DMS114 treated with DMSO at 0.1 percent for 48 hours (cell line): ENCODE measurements around the gene PPIL3.

Experiments used
- DNase-seq: peaks from one replicate; lab custom pipeline; 2025; ENCODE audit not compliant: unreplicated experiment; lab: John Stamatoyannopoulos, UW

The PPIL3 gene

DNA sequence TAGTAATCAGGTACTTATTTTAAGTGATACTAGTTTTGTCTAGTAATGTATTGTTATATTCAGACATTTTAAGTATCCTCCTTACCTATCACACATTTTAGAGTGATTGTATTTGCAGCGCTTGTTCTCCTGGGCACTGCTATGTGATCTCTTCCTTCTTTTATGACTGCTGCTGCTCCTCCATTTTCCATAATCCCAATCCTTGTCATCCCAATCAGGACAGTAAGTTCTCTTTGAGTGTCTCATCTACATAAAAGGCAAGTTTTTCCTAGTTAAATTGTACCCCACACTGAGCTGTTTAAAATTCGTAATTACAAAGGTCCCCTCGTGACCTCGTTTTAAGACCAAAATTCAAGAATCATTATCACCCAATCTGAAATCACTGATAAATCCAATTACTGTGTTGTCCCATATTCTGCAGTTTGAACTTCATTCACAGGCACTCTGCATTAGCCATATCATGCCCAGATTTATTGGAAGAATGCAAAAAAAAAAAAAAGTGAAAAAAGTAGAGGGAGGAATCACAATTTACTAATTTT is 27.2 kb downstream of the PPIL3 start:
- no peak for DNase-seq

DNA sequence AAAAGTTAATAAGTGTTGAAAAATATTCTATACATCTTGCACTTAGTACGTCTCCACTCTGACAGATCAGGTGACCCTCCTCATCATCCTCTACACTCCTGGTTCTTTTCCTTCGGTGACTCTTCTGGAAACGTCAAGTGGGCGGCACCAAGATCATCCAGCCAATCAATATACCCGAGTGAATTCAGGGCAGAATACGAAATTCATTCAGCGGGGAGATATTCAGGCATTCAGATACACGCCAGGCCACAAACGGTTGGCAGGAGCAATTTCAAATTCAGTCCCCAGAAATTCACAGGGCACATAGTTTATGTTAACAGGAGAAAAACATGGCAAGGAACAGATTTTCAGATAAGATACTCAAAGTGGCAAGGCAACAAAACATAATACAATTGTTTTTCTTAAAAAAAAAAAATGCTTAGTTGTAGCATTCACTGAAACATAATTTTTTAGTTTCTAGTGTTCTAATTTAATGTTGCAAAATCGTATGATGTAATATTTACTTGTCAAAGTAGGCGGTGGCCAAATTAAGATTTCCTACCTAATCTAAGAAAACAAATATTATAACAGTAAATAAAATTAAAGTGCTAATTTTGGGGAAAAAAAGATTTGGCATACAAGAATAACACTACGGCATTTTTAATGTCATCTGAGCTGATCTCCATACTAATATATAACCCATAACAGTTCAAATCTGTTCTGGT is 28.6 kb downstream of the PPIL3 start:
- DNase-seq: no peak

DNA sequence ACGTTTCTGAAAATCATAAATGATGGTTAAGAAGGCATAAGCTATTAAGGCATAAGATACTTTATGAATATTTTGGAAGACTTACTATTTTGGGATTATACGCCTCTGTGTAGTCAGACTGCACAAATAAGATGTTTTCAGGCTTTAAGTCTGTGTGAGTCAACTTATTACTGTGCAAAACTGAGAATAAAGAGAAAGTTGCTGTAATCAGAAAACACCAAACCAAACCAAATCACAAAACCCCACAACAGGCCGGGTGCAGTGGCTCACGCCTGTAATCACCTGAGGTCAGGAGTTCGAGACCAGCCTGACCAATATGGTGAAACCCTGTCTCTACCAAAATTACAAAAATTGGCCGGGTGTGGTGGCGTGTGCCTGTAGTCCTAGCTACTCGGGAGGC is 32.1 kb downstream of the PPIL3 start:
- DNase-seq: no peak

DNA sequence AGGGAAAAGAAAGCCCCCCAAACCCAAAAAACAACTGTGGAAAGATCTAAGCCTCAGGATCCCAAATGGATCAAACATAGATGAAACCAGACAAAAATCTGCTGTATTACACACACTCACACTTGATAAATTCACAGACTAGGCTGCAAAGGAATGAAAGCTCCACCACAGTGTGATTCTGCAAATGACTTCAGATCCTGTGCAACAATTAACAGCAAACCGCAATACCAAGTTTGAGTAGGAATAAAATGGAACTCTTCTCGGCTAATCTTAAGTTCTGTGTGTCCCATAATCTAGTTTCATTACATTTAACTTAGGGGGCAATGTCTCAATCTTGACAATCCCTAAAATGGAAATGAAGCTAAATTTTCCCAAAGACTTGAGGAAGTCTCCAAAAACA is 36.3 kb downstream of the PPIL3 start:
- no peak for DNase-seq

DNA sequence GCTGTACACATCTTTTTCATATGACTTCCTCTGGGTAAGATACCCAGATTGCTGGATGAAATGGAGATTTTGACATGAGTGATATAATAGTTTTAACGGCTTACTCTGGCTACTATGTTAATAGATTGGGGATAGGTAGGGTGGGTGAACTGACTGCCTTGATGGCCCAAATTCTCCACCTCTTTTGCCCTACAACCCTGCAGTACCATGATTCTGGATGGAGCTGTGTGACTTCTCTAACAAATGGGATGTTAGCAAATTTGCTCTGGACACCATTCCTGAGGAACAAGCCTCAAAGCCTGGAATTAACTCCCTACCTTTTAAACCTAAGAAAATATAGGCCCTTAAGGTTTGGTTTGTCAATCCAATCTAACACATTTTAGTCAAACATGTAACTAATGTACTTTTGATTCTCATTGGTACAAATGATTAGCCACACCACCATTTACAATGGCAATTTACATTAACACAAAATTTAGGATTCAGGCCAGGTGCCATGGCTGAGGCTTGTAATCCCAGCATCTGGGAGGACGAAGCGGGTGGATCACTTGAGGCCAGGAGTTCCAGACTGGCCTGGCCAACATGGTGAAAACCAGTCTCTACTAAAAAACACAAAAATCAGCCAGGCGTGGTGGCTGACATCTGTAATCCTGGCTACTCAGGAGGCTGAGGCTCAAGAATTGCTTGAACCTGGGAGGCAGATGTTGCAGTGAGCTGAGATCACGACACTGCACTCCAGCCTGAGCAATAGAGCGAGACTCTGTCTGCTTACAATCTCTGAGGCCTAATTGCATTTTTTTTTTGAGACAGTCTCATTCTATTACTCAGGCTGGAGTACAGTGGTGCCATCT is 37.3 kb downstream of the PPIL3 start:
- DNase-seq: no peak

DNA sequence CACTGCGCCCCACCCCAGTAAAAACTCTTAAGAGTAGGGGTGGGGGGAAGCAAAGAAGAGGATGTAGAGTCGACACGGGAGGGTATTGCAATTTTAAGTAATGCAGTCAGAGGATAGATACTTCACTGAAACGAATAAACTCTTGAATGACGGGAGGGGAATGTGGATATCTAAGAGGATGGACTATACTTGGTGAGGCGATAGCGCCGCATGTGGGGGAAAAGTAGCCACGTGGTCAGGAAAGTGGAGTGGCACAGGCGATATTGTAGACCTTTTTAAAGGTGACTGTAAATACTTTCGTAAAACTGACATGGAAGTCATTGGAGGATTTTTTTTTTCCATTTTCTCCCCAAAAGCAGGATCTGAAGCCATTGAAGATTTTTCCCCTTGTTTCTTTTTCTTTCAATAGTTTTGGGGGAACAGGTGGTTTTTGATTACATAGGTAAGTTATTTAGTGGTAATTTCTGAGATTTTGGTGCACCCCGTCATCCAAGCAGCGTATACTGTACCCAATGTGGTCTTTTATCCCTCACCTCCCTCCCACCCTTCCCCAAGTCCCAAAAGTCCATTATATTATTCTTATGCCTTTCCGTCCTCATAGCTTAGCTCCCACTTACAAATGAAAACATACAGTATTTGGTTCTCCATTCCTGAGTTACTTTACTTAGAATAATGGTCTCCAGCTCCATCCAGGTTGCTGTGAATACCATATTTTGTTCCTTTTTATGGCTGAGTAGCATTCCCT is 38.2 kb downstream of the PPIL3 start:
- DNase-seq: no peak

DNA sequence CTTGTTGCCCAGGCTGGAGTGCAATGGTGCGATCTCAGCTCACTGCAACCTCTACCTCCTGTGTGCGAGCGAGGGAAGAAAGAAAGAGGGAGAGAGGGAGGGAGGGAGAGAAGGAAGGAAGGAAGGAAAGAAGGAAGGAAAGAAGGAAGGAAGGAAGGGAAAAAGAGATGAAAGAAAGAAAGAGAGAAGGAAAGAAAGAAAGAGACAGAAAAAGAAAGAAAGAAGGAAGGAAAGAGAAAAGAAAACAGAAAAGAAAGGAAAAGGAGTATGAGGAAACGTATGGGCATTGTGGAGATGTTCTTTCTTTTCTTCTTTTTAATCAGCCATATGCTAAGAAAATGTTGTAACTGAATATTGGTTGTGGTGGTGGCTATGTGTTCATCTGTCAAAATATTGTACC is 40.9 kb downstream of the PPIL3 start:
- DNase-seq: no peak

DNA sequence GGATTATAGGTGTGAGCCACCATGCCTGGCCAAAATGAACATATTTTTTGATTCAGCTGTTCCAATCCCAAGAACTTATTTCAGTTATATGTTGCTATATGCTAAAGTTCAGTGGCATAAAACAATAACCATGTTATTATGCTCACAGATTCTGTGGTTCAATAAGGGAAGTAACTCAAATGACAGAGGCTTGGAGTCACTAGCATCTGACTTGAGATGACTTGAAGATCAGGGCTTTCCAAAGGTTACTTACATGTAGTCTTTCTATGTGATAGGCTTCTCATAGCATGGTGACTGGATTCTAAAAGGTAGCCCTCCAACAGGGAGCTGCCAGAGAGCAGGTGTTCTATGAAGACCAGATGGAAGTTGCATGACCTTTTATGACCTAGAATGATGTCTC is 41.6 kb downstream of the PPIL3 start:
- no peak for DNase-seq

DNA sequence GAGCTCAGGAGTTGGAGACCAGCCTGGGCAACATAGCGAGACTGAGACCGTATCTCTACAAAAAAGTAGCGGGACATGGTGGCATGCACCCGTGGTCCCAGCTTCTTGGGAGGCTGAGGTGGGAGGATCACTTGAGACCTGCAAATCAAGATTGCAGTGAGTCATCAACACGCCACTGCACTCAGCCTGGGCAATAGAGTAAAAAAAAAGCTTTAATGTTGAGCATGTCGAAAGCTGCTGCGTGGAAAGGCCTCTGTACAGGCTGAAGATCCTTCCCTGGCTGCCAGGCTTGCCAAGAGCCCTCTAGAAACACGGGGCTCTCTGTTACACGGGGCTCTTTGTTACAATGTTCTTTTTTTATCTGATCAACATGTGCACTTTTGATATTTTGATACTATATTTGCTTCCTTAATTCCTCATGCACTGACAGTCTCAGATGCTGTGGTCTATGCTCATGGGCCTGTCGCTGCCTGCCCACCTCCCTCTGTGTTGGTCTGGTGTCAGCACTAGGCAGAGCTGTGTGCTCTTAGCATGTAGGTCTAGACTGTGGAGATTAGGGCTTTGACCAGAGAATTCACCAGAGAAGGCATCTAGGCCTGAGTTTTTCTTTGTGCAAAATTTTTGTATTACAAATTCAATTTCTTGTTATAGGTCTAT is 43.1 kb downstream of the PPIL3 start:
- no peak for DNase-seq

DNA sequence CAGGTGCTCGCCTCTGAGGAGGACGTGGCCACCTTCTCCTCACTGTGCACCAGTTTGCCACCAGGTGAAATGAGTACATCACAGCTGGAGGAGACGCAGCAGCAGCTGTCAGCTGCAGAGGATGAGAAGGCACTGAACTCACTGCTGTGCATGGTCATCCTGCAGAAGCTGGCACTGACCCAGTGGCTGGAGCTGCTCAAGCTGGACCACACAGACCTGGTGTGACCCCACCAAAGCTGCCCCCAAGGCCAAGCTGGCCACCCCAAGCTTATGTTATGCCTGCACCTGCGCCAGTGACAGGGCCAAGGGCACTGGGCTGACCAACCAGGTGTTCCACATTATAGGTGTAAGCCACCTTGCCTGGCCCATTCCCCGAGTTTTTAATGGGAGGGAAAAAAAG is 43.7 kb downstream of the PPIL3 start:
- no peak for DNase-seq

DNA sequence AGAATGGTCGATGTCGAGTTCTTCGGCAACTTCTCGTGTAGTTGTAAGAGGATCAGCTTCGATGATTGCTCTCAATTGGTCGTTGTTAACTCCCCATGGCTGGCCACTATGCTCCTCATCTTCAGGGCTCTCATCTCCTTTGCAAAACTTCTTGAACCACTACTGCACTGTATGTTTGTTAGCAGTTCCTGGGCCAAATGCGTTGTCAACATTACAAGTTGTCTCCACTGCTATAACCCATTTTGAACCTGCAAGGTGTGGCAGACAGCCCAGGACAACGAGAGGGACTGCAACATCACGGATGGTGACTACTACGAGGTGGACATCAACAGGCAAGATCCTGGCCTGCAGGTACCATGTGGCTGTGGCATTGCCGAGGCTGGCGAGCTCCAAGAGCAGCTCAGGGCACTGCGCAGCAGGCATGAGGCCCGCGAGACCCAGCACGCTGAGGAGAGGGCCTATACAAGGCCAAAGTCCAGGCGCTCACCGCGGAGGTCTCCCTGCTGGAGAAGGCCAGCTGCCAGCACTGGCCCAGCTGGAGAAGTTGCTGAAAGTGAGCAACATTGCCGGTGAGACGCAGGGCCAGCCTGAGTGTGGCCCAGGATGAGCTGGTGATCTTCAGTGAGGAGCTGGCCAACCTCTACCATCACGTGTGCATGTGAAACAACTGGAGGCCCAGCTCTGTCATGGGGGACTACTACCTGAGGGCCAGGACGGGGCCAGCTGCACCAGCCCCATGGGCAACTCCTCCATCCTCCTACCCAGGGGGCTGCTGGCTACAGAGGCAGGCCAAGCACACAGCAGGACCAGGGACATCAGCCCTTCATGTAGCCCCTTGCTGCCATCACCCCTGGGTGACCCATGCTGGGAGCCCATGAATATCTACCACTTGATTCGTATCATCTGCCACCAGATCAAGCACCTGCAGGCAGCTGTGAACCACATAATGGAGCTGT is 44.6 kb downstream of the PPIL3 start:
- no peak for DNase-seq

DNA sequence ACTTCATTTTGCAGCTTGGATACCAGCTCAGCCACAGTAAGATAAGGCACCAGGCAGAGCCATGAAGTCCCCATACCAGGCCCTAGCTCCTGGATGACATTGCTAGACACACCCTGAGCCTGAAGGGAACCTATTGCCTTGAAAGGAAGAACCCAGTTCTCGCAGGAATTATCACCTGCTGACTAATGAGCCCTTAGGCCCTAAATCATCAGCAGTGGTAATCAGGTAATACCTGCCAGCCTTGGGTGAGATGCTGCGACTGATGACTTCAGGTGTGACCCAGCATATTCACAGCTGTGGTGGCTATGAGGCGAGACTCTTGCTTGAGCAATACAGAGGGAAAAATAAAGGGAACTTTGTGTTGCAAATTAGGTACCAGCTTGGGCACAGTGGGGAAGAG is 49.4 kb downstream of the PPIL3 start:
- no peak for DNase-seq

DNA sequence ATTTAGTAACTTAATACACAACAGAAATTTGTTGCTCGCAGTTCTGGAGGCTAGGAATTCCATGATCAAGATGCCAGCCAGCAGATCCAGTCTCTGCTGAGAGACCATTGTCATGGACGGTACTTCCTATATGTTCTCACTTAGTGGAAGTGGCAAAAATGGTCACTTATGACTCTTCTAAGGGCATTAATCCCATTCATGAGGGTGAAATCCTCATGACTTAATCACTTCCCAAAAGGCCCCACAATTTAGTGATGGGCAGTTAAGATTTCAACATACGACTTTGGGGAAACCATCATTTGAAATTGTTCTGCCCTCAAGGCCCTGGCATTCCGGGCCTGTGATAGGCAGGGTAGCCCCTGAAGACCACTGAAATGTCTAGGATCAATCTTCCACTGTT is 54.2 kb downstream of the PPIL3 start:
- no peak for DNase-seq

DNA sequence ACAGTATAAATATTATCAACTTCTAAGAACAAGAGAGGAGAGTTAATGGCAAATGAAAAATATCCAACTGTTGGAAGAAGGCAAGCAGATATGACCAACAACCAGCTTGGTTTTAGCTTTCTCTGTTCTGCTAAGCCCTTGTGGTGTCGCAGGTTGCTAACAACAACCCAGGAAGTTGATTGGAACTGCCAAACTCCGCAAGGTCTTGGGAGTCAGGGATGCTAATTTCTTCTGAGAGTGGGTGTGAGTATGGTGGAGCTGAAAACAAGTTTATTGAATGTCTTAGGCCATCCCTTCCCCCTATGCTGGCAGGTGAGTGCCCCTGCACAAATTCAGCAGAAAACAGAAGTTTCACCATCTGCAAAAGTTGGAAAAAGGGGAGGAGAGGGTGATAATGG is 59.6 kb downstream of the PPIL3 start:
- no peak for DNase-seq

DNA sequence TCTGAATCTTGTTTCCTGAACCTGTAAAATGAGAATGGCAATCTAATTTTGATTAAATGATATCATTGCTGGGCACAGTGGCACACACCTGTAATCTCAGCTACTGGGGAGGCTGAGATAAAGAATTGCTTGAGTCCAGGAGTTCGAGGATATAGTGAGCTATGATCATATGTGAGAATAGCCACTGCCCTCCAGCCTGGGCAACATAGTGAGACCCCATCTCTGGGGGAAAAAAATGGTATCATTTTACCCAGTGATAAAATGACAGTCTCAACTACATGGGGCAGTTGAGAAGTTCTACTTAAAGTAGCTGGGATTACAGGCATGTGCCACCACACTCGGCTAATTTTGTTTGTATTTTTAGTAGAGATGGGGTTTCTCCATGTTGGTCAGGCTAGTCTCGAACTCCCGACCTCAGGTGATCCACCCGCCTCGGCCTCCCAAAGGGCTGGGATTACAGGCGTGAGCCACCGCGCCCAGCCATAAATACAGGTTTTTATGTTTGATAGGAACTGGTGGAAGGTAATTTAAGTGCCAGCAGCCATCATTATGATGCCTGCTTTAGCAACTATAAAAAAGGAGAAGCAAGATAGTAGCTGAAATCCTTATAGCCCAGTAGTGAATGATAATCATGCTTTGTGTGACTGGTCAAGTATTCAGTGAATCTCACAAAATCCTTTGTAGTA is 60.2 kb downstream of the PPIL3 start:
- no peak for DNase-seq

DNA sequence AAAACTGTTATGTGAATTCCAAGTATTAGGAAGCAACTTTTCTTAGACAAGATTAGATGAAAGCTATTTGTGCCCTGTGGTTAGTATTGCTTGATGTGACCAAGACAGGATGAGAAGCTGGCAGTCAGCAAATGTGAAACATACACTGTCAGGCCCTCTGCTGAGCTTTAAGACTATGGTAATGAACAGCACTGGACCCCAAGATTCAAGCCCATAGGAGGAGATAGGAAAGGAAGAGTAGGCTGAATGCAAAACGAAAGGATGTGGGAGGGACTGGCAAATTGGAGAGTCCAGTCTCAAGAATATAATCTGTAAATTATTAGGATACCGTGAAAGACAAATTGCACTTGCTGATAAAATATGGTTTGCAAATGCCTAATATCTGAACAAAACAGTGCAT is 60.8 kb downstream of the PPIL3 start:
- no peak for DNase-seq

DNA sequence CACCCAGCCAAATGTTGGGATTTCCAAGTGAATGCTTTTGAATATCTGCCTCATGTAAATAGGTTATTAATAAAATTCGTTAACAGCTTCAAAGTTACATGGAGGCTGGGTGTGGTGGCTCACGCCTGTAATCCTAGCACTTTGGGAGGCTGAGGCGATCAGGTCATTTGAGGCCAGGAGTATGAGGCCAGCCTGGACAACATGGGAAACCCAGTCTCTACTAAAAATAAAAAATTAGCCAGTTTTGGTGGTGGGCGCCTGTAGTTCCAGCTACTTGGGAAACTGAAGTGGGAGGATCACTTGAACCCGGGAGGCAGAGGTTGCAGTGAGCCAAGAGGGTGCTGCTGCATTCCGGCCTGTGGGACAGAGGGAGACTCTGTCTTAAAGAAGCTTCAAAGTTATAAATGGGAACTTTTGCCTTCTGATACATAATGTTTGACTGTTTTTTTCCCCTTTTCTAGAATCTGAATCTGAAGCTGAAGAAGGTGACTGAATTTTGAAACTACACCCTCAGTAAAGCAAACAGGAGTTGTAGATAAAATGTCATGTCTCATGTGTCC is 67.1 kb downstream of the PPIL3 start:
- no peak for DNase-seq
